Mucosa of descending colon (tissue), 3 donors: Measurements from ENCODE around the gene HSF5. TPM values are rescaled to one million over a fixed set of nuclear protein-coding genes. Genes with fewer than 3 reads are reported as not detected.

Experiments
- ATAC-seq: fragments of 200-7000 bp; cut with Tn5 transposase; one replicate; pipeline ENCODE4 v1.9.1; 2020; ENCODE audit warnings: mild to moderate bottlenecking, moderate library complexity
- DNase-seq, 3 donors: peaks; one replicate each; pipeline ENCODE4 v3.0.0-alpha.2; 2020
- H3K36me3 ChIP-seq: fragments of 200-600 bp; one replicate; pipeline ENCODE4 v1.8.0; 2021; ENCODE audit warnings: low read depth, mild to moderate bottlenecking
- H3K4me1 ChIP-seq: fragments of 200-600 bp; one replicate; pipeline ENCODE4 v1.8.0; 2021; ENCODE audit warnings: low read depth, mild to moderate bottlenecking
- H3K4me3 ChIP-seq: fragments of 200-600 bp; one replicate; pipeline ENCODE4 v1.8.0; 2021; ENCODE audit warnings: mild to moderate bottlenecking
- H3K9me3 ChIP-seq: fragments of 200-600 bp; one replicate; pipeline ENCODE4 v1.8.0; 2021; ENCODE audit warnings: mild to moderate bottlenecking
- intact Hi-C, 2 donors: fragments of 100-400 bp; cut with DNase I in 1 of 2; cut with micrococcal nuclease in 1 of 2; formaldehyde crosslinking; loops; one replicate each; pipeline versions ENCODE4 v1.11.0 to v1.11.1; 2022; cut with DNase I, micrococcal nuclease
- total RNA-seq, 3 donors: library from RNA; stranded (reverse); fragmentation: NEBNext Ultra II Directional in 2 of 3; extraction: Animal tissue kit (Norgen Biotek cat#: 25700) in 2 of 3; gene quantifications; one replicate each; pipeline versions ENCODE4 v1.2.1 to v1.2.4, GENCODE V29; 2021 to 2023
- TF ChIP-seq, protein P1 (sequence below): fragments of 200-600 bp; IDR thresholded peaks from one replicate; pipeline ENCODE4 v1.8.0; 2022; ENCODE audit warnings: antibody characterized with exemption, mild to moderate bottlenecking
- donor health status: DM: no; HTN: no; CAD: no; lungs with moderate emphysema.
- donor health status: DM: no; HTN: no; CAD: no.
- donor health status: DM: no; HTN: yes; CAD: no.

Gene HSF5
- total RNA-seq, 3 donors from 2014 or later = 0.07 to 0.09 TPM; not detected in 1

DNA sequence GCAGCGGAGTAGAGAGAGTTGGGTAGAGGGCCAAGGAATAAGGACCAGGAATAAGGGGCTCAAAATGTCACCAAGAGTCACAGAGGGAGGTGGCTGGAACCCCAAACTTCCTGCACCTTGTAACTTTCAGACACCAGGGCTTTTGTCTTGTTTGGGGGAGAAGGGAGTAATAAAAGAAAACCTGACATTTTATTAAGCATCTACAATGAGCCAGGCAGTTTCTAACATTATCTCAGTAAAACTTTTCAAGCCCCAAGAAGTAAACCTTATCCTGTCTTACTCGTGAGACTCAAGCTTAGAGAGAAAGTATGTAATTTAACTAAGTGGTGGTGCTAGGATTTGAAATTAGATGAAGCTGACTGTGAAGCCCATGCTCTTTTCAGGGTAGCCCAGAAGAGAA lies 27.1 kb upstream of the HSF5 start:
- TF ChIP-seq, protein P1, sequence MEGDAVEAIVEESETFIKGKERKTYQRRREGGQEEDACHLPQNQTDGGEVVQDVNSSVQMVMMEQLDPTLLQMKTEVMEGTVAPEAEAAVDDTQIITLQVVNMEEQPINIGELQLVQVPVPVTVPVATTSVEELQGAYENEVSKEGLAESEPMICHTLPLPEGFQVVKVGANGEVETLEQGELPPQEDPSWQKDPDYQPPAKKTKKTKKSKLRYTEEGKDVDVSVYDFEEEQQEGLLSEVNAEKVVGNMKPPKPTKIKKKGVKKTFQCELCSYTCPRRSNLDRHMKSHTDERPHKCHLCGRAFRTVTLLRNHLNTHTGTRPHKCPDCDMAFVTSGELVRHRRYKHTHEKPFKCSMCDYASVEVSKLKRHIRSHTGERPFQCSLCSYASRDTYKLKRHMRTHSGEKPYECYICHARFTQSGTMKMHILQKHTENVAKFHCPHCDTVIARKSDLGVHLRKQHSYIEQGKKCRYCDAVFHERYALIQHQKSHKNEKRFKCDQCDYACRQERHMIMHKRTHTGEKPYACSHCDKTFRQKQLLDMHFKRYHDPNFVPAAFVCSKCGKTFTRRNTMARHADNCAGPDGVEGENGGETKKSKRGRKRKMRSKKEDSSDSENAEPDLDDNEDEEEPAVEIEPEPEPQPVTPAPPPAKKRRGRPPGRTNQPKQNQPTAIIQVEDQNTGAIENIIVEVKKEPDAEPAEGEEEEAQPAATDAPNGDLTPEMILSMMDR = no peak
- H3K4me3 ChIP-seq = no peak overlapping the region
- H3K9me3 ChIP-seq = no peaks in the 10 kb centered on the region
- no peak for ATAC-seq
- peaks cover 38% of the 10 kb centered on the region for H3K4me1 ChIP-seq
- H3K36me3 ChIP-seq = peaks cover 7% of the 10 kb centered on the region
- intact Hi-C loops = no loop called here
- no peak for DNase-seq

- H3K9me3 ChIP-seq = no peaks in the 10 kb centered on the region
- H3K4me3 ChIP-seq = no peak overlapping the region
- intact Hi-C loops = no loop called here
- ATAC-seq (no peak), DNase-seq (no peak)
- H3K36me3 ChIP-seq = peaks cover 7% of the 10 kb centered on the region
- TF ChIP-seq, protein P1 = no peak
- H3K4me1 ChIP-seq = peaks cover 33% of the 10 kb centered on the region
Observed at GRCh38 chr17:58514770-58515157, 26.6 kb upstream of the HSF5 start.

GRCh38 chr17:58513965-58514769 lies 26.0 kb upstream of the HSF5 start, which contains the start of gene MTMR4:
TSS of gene MTMR4 (minus strand) at chr17:58514638. CDS start at chr17:58514407, 231 bp downstream.
- H3K36me3 ChIP-seq = peaks cover 7% of the 10 kb centered on the region
- DNase-seq = peak; percentile 82 to 91 (median 88)
- H3K4me1 ChIP-seq = peaks cover 32% of the 10 kb centered on the region
- peak; percentile 48 for ATAC-seq
- H3K4me3 ChIP-seq = peak within 1 kb of the TSS; percentile 40
- no peaks in the 10 kb centered on the region for H3K9me3 ChIP-seq
- TF ChIP-seq, protein P1 = no peak
- intact Hi-C loops = no loop called here

DNA sequence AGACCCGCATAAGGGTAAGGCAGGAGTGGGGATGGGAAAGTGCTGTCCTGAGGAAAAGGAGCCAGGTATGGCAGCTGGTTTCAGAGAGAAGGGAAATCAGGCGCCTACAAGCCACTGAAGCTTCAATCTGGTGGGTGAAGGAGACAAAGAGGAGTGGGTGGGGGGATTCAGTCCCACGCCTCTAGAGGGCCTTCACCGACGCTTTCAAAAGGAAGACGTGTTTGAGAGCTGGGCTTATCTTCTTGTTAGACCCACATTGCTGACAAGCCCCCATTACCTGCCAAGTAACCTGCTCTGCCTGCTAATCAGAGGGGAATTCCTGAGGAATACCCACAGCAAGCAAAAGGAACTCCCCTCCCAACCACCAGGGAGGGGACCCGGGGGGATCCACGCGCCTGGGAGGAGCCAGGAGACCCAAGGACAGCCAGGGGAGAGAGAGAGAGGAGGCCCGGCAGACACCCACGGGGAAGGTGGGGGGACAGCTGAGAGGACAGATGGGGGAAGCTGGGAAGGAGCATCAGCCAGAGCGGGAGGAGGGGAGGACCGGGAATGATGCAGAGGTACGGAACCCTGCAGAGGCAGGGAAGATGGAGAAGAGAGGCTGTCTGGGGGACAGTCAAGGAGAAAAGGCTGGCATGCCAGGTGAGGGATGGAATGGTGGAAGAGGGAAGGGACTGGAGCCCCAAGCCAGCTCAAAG lies 25.2 kb upstream of the HSF5 start:
- no peak for DNase-seq
- TF ChIP-seq, protein P1 = no peak
- peaks cover 7% of the 10 kb centered on the region for H3K36me3 ChIP-seq
- intact Hi-C loops = no loop called here
- H3K9me3 ChIP-seq = no peaks in the 10 kb centered on the region
- peaks cover 32% of the 10 kb centered on the region for H3K4me1 ChIP-seq
- no peak for ATAC-seq
- H3K4me3 ChIP-seq = no peak overlapping the region

GRCh38 chr17:58510075-58510474 lies 21.9 kb upstream of the HSF5 start:
- Histone ChIP-seq H3K4me1 (peaks cover 8% of the 10 kb centered on the region), H3K4me3 (no peak overlapping the region), H3K36me3 (peaks cover 10% of the 10 kb centered on the region), H3K9me3 (no peaks in the 10 kb centered on the region)
- intact Hi-C loops = no loop called here
- no peak for ATAC-seq
- DNase-seq = no peak
- TF ChIP-seq, protein P1 = no peak
